Suprapubic skin (tissue), 4 donors: ENCODE measurements around the gene PLA2G4E. TPM values are rescaled to one million over a fixed set of nuclear protein-coding genes. Genes with fewer than 3 reads are reported as not detected.

Experiments used
- DNase-seq, 2 donors: peaks; one replicate each; pipeline ENCODE4 v3.0.0-alpha.2; 2019; ENCODE audit warnings: low spot score in 2 of 2
- H3K27ac ChIP-seq: fragments of 200-600 bp; sonication (generic); one replicate; pipeline ENCODE4 v1.5.1; 2019
- H3K27me3 ChIP-seq: fragments of 200-600 bp; sonication (generic); one replicate; pipeline ENCODE4 v1.5.1; 2019
- H3K36me3 ChIP-seq: fragments of 200-600 bp; sonication (generic); one replicate; pipeline ENCODE4 v1.5.1; 2019
- H3K4me1 ChIP-seq: fragments of 200-600 bp; sonication (generic); one replicate; pipeline ENCODE4 v1.5.1; 2019
- H3K4me3 ChIP-seq: fragments of 200-600 bp; sonication (generic); one replicate; pipeline ENCODE4 v1.5.1; 2019; ENCODE audit warnings: mild to moderate bottlenecking
- H3K9me3 ChIP-seq: fragments of 200-600 bp; sonication (generic); one replicate; pipeline ENCODE4 v1.5.1; 2019
- EP300 ChIP-seq: sonication (generic); formaldehyde crosslinking; IDR thresholded peaks from one replicate; pipeline ENCODE4 v1.6.1; 2017; ENCODE audit warnings: antibody characterized with exemption
- POLR2A ChIP-seq, 2 donors: fragments of 450-650 bp; IDR thresholded peaks; one replicate each; pipeline ENCODE4 v1.6.1; 2017; ENCODE audit warnings: antibody characterized with exemption in 2 of 2, mild to moderate bottlenecking in 2 of 2, moderate library complexity in 2 of 2
- POLR2AphosphoS5 ChIP-seq, 3 donors: sonication (generic); formaldehyde crosslinking; IDR thresholded peaks; one replicate each; pipeline ENCODE4 v1.6.1; 2017; ENCODE audit warnings: antibody characterized with exemption in 3 of 3
- WGBS: methylation state at CpG from one replicate; pipeline ENCODE4 v1.1.5; 2018; 5-methylcytosine and 5-hydroxymethylcytosine counted together
- total RNA-seq, 4 donors: library from RNA; depleted of rRNA; stranded (reverse); fragments of >200 nt; gene quantifications; one replicate each; pipeline ENCODE4 v1.1.0, GENCODE V29; 2016
- TF ChIP-seq, protein P1 (sequence below), 2 donors: fragments of 200-600 bp in 1 of 2; fragments of 450-650 bp in 1 of 2; sonication (generic) in 1 of 2; IDR thresholded peaks; one replicate each; pipeline ENCODE4 v1.5.1; 2016 to 2019; ENCODE audit warnings: antibody characterized with exemption in 2 of 2, mild to moderate bottlenecking in 1 of 2, moderate library complexity in 1 of 2

The PLA2G4E gene
- total RNA-seq, 4 donors from 2014 or later = 47.9 to 129 (median 60.9) TPM

GRCh38 chr15:41972253-41973242 lies 48.3 kb downstream of the PLA2G4E start, which contains the start of gene EHD4:
EHD4 (minus strand) TSS chr15:41972557; CDS start chr15:41972494, 63 bp downstream.
- Histone ChIP-seq H3K9me3 (no peaks in the 10 kb centered on the region), H3K4me3 (peak within 1 kb of the TSS; percentile 99), H3K27ac (peak within 1 kb of the TSS; percentile 95), H3K27me3 (no peaks in the 10 kb centered on the region), H3K36me3 (no peaks in the 10 kb centered on the region), H3K4me1 (peaks cover 47% of the 10 kb centered on the region)
- WGBS = 4% methylated on average over 37 of the region's 72 CpGs
- peak; percentile 98 to 99 for DNase-seq
- TF ChIP-seq POLR2AphosphoS5 (IDR thresholded peaks at IDR 0.05) (peak in 1 of 3 donors; percentile 66), POLR2A (IDR thresholded peaks at IDR 0.05) (peak in 1 of 2 donors; percentile 52), EP300 (no peak)
- TF ChIP-seq, protein P1, sequence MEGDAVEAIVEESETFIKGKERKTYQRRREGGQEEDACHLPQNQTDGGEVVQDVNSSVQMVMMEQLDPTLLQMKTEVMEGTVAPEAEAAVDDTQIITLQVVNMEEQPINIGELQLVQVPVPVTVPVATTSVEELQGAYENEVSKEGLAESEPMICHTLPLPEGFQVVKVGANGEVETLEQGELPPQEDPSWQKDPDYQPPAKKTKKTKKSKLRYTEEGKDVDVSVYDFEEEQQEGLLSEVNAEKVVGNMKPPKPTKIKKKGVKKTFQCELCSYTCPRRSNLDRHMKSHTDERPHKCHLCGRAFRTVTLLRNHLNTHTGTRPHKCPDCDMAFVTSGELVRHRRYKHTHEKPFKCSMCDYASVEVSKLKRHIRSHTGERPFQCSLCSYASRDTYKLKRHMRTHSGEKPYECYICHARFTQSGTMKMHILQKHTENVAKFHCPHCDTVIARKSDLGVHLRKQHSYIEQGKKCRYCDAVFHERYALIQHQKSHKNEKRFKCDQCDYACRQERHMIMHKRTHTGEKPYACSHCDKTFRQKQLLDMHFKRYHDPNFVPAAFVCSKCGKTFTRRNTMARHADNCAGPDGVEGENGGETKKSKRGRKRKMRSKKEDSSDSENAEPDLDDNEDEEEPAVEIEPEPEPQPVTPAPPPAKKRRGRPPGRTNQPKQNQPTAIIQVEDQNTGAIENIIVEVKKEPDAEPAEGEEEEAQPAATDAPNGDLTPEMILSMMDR (IDR thresholded peaks at IDR 0.05) = peak in 1 of 2 donors; percentile 17

DNA sequence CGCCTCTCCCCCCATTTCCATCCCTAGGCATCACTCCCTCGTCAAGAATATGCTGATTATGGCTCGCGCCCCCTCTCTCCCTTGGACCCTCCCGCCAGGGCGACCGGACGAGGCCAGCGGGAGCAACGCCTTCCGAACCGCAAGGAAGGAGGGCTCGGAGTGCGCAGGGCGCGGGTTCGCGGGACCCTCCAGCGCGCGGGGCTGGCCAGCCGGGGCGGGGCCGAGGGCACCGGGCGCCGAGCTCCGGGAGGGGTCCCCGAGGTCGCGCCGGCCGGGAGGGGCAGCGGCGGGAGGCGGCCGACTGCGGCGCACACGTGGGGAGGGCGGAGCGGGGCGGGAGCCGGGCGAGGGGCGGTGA lies 49.0 kb downstream of the PLA2G4E start:
- TF ChIP-seq POLR2A (IDR thresholded peaks at IDR 0.05) (no peak), POLR2AphosphoS5 (IDR thresholded peaks at IDR 0.05) (no peak), EP300 (no peak)
- TF ChIP-seq, protein P1 (IDR thresholded peaks at IDR 0.05) = no peak
- H3K9me3 ChIP-seq = no peaks in the 10 kb centered on the region
- H3K36me3 ChIP-seq = no peaks in the 10 kb centered on the region
- peak overlapping the region; percentile 99 for H3K4me3 ChIP-seq
- H3K27me3 ChIP-seq = no peaks in the 10 kb centered on the region
- peak overlapping the region; percentile 95 for H3K27ac ChIP-seq
- peak in 1 of 2 donors; percentile 72 for DNase-seq
- peaks cover 52% of the 10 kb centered on the region for H3K4me1 ChIP-seq
- WGBS = no CpG with 5 or more reads among the region's 46 CpGs

DNA sequence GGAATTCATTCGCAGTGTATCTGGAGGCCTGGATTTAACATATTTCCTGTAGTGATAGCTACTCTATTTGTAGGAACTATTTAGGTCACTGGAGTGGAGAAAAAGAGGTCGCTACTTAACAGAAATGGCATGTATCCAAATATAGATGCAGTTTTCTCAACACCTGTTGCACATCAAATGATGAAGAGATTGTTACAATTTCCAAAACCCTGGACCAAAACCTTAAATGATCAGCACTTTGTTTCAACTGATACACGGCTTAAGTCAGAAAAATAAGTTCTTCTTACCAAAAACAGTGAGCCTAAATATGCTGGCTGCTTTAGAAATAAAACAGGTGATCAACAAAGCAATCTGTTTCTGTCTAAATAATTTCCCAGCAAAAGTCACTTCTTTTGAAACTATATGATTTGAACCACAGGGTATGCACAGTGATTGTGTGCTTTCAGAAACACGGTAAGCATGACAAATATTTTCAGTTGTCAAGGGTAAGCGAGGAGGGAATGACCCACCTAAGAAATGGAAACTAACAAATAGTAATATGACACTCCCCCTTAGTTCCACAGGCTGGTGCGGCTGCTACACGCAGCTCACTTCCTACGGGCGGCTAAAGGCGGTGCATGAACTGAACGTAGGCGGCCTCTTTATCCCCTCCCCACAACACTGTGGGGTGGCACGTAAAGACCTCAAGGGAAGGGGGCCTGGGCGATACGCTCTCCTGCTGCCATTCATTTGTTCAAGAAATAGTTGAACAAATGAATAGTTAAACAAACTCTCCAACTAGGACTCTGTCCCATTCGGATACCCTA lies 49.5 kb downstream of the PLA2G4E start:
- H3K9me3 ChIP-seq = no peaks in the 10 kb centered on the region
- peak overlapping the region; percentile 95 for H3K27ac ChIP-seq
- peaks cover 57% of the 10 kb centered on the region for H3K4me1 ChIP-seq
- no peaks in the 10 kb centered on the region for H3K27me3 ChIP-seq
- TF ChIP-seq POLR2AphosphoS5 (IDR thresholded peaks at IDR 0.05) = no peak
- H3K36me3 ChIP-seq = no peaks in the 10 kb centered on the region
- peak overlapping the region; percentile 99 for H3K4me3 ChIP-seq
- WGBS = 6% methylated on average over 15 of the region's 16 CpGs
- DNase-seq = peak; percentile 71 to 80

DNA sequence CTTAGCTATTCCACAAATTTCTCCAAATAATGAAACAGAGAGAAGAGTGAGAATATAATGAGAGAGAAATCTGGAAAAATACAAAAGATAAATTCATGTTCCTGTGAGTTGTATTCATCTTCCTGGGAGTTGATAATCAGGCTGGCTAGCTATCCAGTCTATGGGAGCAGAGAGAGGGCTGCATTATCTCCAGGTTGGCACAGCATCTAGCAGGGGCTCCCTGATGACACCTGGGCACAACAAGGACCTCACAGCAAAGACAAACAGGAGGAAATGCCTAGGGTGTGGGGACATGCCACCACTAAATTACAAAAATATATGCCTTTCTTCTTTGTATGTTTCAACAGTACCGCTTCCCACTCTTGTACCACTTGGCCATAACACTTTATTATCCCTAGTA lies 50.4 kb downstream of the PLA2G4E start:
- H3K36me3 ChIP-seq = no peaks in the 10 kb centered on the region
- no peaks in the 10 kb centered on the region for H3K27me3 ChIP-seq
- 82% methylated on average over 1 of the region's 1 CpG for WGBS
- peaks cover 66% of the 10 kb centered on the region for H3K4me1 ChIP-seq
- no peak for DNase-seq
- H3K27ac ChIP-seq = peak overlapping the region; percentile 42
- TF ChIP-seq POLR2AphosphoS5 (IDR thresholded peaks at IDR 0.05) (no peak), POLR2A (IDR thresholded peaks at IDR 0.05) (no peak), EP300 (no peak)
- TF ChIP-seq, protein P1 (IDR thresholded peaks at IDR 0.05) = no peak
- H3K9me3 ChIP-seq = no peaks in the 10 kb centered on the region
- H3K4me3 ChIP-seq = peak overlapping the region; percentile 99

GRCh38 chr15:41969851-41970431 lies 50.9 kb downstream of the PLA2G4E start:
- Histone ChIP-seq H3K4me1 (peaks cover 69% of the 10 kb centered on the region), H3K4me3 (peak overlapping the region; percentile 99), H3K27me3 (no peaks in the 10 kb centered on the region), H3K36me3 (no peaks in the 10 kb centered on the region), H3K9me3 (no peaks in the 10 kb centered on the region), H3K27ac (peak overlapping the region; percentile 45)
- TF ChIP-seq, protein P1 (IDR thresholded peaks at IDR 0.05) = no peak
- TF ChIP-seq POLR2A (IDR thresholded peaks at IDR 0.05) = no peak
- no peak for TF ChIP-seq EP300
- no peak for TF ChIP-seq POLR2AphosphoS5 (IDR thresholded peaks at IDR 0.05)
- DNase-seq = peak; percentile 35 to 44
- WGBS = 38% methylated on average over 3 of the region's 3 CpGs
